ENCODE results near the gene TRIM2.

DNA sequence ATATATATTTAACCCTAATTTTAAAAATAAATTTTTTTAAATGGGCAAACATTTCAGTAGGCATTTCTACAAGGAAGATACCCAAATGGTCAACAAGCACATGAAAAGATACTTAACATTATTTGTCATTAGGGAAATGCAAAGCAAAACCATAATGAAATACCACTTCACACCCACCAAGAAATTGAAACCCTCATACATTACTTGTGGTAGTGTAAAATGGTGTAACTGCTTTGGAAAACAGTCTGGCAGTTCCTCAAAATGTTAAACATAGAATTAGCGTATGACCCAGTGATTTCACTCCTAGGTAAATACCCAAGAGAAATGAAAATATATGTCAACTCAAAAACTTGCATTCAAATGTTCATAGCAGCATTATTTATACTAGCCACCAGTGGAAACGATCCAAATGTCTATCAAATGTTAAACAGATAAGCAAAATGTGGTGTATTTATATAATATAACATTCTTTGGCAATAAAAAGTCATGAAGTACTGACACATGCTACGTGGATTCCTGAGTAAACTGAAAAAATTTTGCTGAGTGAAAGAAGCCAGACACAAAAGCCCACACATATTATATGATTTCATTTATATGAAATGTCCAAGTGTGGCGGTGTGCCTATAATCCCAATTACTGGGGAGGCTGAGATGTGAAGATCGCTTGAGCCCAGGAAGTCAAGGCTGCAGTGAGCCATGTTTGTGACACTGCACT, 16.6 kb downstream of the TRIM2 start:
- TF ChIP-seq POLR2A (IDR thresholded peaks at IDR 0.05; ENCODE audit: low read depth, low read length) = no peak
- no peak for TF ChIP-seq TAF1 (IDR thresholded peaks at IDR 0.05; ENCODE audit: low read depth, low read length)

Measured in GM12891 (cell line).